A673 (cell line): ENCODE data around the gene ZPBP2. TPM values are rescaled to one million over a fixed set of nuclear protein-coding genes. Genes with fewer than 3 reads are reported as not detected.

Experiments
- BruUV-seq: library from RNA; stranded (reverse); fragments of 400-500 nt; replicated peaks from 2 replicates; lab custom pipeline; 2021; lab: Mats Ljungman, UMichigan
- CTCF ChIA-PET: fragments of 300-600 bp; sonication (Branson Sonifier 250); formaldehyde crosslinking; loops from one replicate; lab custom pipeline; 2022; ENCODE audit warnings: antibody characterized with exemption; lab: Charles Lee
- POLR2A ChIA-PET: fragments of 300-600 bp; sonication (Branson Sonifier 250); formaldehyde crosslinking; loops from one replicate; lab custom pipeline; 2022; ENCODE audit warnings: antibody characterized with exemption; ENCODE audit not compliant: low non-redundant PET; lab: Charles Lee
- DNase-seq: peaks from one replicate; pipeline ENCODE4 v3.0.0-alpha.2; 2015; ENCODE audit warnings: low spot score
- H3K27ac ChIP-seq: fragments of 200-600 bp; sonication (generic); 2 replicates; pipeline ENCODE4 v1.5.1; 2016; ENCODE audit warnings: mixed run types, low read depth, mild to moderate bottlenecking, mixed read lengths, antibody characterized with exemption, low read length; ENCODE audit not compliant: poor library complexity, severe bottlenecking
- H3K27me3 ChIP-seq: fragments of 200-600 bp; sonication (generic); replicated peaks from 2 replicates; pipeline ENCODE4 v1.6.1; 2017; ENCODE audit warnings: mixed run types, low read depth, mild to moderate bottlenecking, mixed read lengths, antibody characterized with exemption, low read length; ENCODE audit not compliant: insufficient read depth, poor library complexity
- H3K36me3 ChIP-seq: fragments of 200-600 bp; sonication (generic); 2 replicates; pipeline ENCODE4 v1.6.1; 2016; ENCODE audit warnings: mixed run types, mild to moderate bottlenecking, mixed read lengths, antibody characterized with exemption, low read length; ENCODE audit not compliant: insufficient read depth, poor library complexity, severe bottlenecking
- H3K4me1 ChIP-seq: fragments of 200-600 bp; sonication (generic); 2 replicates; pipeline ENCODE4 v1.6.1; 2017; ENCODE audit warnings: mixed run types, mild to moderate bottlenecking, mixed read lengths, antibody characterized with exemption, low read length; ENCODE audit not compliant: insufficient read depth, poor library complexity, severe bottlenecking
- H3K4me3 ChIP-seq: fragments of 200-600 bp; sonication (generic); 2 replicates; pipeline ENCODE4 v1.5.1; 2016; ENCODE audit warnings: low read depth, mixed run types, mild to moderate bottlenecking, mixed read lengths, low read length; ENCODE audit not compliant: poor library complexity, severe bottlenecking
- H3K9me3 ChIP-seq: fragments of 200-600 bp; sonication (generic); 2 replicates; pipeline ENCODE4 v1.6.1; 2016; ENCODE audit warnings: mixed run types, low read depth, mild to moderate bottlenecking, mixed read lengths, antibody characterized with exemption, low read length; ENCODE audit not compliant: poor library complexity, severe bottlenecking
- EZH2 ChIP-seq: fragments of 200-600 bp; sonication (generic); IDR thresholded peaks from 2 replicates; pipeline ENCODE4 v1.6.1; 2017; ENCODE audit warnings: borderline replicate concordance, low read depth, mild to moderate bottlenecking, mixed read lengths, antibody characterized with exemption, low read length; ENCODE audit not compliant: poor library complexity, severe bottlenecking
- intact Hi-C: fragments of 100-400 bp; cut with micrococcal nuclease; formaldehyde crosslinking; loops from one replicate; pipeline ENCODE4 v1.10.0; 2022; ENCODE audit not compliant: unreplicated experiment
- total RNA-seq: library from RNA; stranded (reverse); gene quantifications from 2 replicates; pipeline ENCODE4 v1.2.3, GENCODE V29; 2021
- TF ChIP-seq, protein P1 (sequence below): fragments of 300-800, 200-600 bp; sonication (generic); conservative IDR thresholded peaks from 2 replicates; pipeline ENCODE4 v1.5.1; 2017; ENCODE audit warnings: low read depth, mild to moderate bottlenecking, antibody characterized with exemption, low read length, moderate library complexity, mixed read lengths

ZPBP2 gene
- total RNA-seq, 1 experiment from 2014 or later, result not detected

GRCh38 chr17:39904990-39905288 lies 36.9 kb downstream of the ZPBP2 start:
- TF ChIP-seq, protein P1, sequence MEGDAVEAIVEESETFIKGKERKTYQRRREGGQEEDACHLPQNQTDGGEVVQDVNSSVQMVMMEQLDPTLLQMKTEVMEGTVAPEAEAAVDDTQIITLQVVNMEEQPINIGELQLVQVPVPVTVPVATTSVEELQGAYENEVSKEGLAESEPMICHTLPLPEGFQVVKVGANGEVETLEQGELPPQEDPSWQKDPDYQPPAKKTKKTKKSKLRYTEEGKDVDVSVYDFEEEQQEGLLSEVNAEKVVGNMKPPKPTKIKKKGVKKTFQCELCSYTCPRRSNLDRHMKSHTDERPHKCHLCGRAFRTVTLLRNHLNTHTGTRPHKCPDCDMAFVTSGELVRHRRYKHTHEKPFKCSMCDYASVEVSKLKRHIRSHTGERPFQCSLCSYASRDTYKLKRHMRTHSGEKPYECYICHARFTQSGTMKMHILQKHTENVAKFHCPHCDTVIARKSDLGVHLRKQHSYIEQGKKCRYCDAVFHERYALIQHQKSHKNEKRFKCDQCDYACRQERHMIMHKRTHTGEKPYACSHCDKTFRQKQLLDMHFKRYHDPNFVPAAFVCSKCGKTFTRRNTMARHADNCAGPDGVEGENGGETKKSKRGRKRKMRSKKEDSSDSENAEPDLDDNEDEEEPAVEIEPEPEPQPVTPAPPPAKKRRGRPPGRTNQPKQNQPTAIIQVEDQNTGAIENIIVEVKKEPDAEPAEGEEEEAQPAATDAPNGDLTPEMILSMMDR, result no peak
- no peak for TF ChIP-seq EZH2
- DNase-seq, result no peak
- H3K27ac ChIP-seq, result no peak overlapping the region
- no peaks in the 10 kb centered on the region for H3K4me1 ChIP-seq
- no TSS peak for BruUV-seq
- H3K9me3 ChIP-seq, result no peaks in the 10 kb centered on the region
- H3K4me3 ChIP-seq, result no peak overlapping the region
- ChIA-PET CTCF (no interaction called here), POLR2A (no interaction called here)
- H3K36me3 ChIP-seq, result no peaks in the 10 kb centered on the region
- intact Hi-C loops, result no loop called here
- no peaks in the 10 kb centered on the region for H3K27me3 ChIP-seq

- no peak for DNase-seq
- Histone ChIP-seq H3K4me1 (no peaks in the 10 kb centered on the region), H3K27me3 (no peaks in the 10 kb centered on the region), H3K9me3 (no peaks in the 10 kb centered on the region), H3K36me3 (no peaks in the 10 kb centered on the region), H3K4me3 (no peak overlapping the region), H3K27ac (no peak overlapping the region)
- intact Hi-C loops, result no loop called here
- BruUV-seq, result no TSS peak
- POLR2A ChIA-PET, result no interaction called here
- CTCF ChIA-PET, result no interaction called here
- TF ChIP-seq EZH2, result no peak
- TF ChIP-seq, protein P1, result no peak
Observed at GRCh38 chr17:39908789-39909352, 40.9 kb downstream of the ZPBP2 start.

DNA sequence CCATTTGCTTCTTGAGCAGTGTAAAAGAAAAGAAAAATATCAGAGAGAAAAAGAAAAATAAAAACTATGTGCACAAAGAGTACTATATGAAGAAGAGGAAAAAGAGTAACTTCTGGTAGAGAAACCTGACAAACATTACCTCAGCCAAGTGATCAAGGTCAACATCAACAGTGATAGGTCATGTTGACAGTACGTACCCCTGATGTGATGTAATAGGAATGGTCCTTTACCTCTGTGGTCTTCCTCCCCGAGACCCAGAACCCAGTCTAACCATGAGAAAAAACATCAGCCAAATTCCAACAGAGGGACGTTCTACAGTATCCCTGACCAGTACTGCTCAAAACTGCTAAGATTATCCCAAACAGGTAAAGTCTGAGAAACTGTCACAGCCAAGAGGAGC lies 46.0 kb downstream of the ZPBP2 start:
- ChIA-PET POLR2A (no interaction called here), CTCF (no interaction called here)
- H3K9me3 ChIP-seq, result no peaks in the 10 kb centered on the region
- DNase-seq, result no peak
- no peak overlapping the region for H3K27ac ChIP-seq
- intact Hi-C loops, result no loop called here
- no peak overlapping the region for H3K4me3 ChIP-seq
- no peaks in the 10 kb centered on the region for H3K27me3 ChIP-seq
- no peaks in the 10 kb centered on the region for H3K36me3 ChIP-seq
- H3K4me1 ChIP-seq, result no peaks in the 10 kb centered on the region
- BruUV-seq, result no TSS peak
- TF ChIP-seq, protein P1, result no peak
- TF ChIP-seq EZH2, result no peak
